ENCODE data around the gene KRT34. TPM values are rescaled to one million over a fixed set of nuclear protein-coding genes. Genes with fewer than 3 reads are reported as not detected.

The KRT34 gene
- total RNA-seq, 1 donor from 2014 or later, result not detected

DNA sequence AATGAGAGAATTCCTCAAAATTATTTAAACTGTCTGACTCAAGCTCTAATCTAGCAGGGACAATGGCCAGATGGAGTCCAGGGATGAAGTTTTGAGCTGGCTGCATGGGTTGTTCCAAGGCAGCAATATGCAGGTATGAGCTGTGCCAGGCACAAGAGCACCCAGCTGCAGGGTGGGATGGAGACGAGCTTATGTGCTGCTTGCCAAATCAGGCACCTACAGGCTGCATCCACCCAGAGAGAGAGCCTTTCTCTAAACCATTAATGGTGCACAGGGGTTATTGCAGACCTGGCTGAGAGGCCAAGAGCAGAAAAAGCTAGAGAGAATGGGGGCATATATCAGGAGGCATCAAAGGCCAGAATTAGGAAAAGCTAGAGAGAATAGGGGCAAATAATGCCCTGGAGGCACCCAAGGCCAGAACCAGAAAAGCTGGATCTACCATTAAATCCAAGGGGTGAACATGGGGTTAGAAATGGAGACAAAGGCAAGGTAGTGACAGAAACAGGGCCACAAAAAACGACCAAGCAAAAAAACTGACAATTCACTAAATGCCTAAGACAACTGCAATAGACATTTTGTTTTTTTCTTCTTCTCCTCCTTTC is 42.4 kb downstream of the KRT34 start:
- Histone ChIP-seq H4K20me1 (ENCODE audit: insufficient read depth, low read length) (no peaks in the 10 kb centered on the region), H3K4me3 (ENCODE audit: insufficient read depth, low read depth, low read length) (no peak overlapping the region), H3K27me3 (ENCODE audit: insufficient read depth, low read length) (no peaks in the 10 kb centered on the region), H3K79me2 (ENCODE audit: insufficient read depth, low read length) (no peaks in the 10 kb centered on the region), H3K9ac (ENCODE audit: low read length) (no peak overlapping the region), H3K36me3 (ENCODE audit: insufficient read depth, low read length) (no peaks in the 10 kb centered on the region), H3K27ac (ENCODE audit: low read depth, low read length) (no peak overlapping the region), H2AFZ (ENCODE audit: low read depth, low read length) (no peak overlapping the region), H3K4me1 (ENCODE audit: insufficient read depth, low read length) (no peaks in the 10 kb centered on the region), H3K9me3 (ENCODE audit: insufficient read depth, low read depth, low read length) (peaks cover 2% of the 10 kb centered on the region), H3K4me2 (ENCODE audit: low read length) (no peak overlapping the region)
- FAIRE-seq (no peak), DNase-seq (ENCODE audit: low read depth) (no peak)
- no peak overlapping the region for H3K4me3 Mint-ChIP-seq (ENCODE audit: unreplicated experiment)
- H3K27me3 Mint-ChIP-seq (ENCODE audit: low read depth, unreplicated experiment), result peaks cover 11% of the 10 kb centered on the region
- no peaks in the 10 kb centered on the region for H3K4me1 Mint-ChIP-seq (ENCODE audit: low read depth, unreplicated experiment)
- TF ChIP-seq, protein P1, sequence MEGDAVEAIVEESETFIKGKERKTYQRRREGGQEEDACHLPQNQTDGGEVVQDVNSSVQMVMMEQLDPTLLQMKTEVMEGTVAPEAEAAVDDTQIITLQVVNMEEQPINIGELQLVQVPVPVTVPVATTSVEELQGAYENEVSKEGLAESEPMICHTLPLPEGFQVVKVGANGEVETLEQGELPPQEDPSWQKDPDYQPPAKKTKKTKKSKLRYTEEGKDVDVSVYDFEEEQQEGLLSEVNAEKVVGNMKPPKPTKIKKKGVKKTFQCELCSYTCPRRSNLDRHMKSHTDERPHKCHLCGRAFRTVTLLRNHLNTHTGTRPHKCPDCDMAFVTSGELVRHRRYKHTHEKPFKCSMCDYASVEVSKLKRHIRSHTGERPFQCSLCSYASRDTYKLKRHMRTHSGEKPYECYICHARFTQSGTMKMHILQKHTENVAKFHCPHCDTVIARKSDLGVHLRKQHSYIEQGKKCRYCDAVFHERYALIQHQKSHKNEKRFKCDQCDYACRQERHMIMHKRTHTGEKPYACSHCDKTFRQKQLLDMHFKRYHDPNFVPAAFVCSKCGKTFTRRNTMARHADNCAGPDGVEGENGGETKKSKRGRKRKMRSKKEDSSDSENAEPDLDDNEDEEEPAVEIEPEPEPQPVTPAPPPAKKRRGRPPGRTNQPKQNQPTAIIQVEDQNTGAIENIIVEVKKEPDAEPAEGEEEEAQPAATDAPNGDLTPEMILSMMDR (IDR thresholded peaks at IDR 0.05; ENCODE audit: insufficient read depth, low read depth, low read length), result no peak
- no peak for TF ChIP-seq EZH2 (IDR thresholded peaks at IDR 0.05; ENCODE audit: insufficient read depth, low read length)
- H3K27ac Mint-ChIP-seq (ENCODE audit: unreplicated experiment), result no peak overlapping the region
- H3K9me3 Mint-ChIP-seq (ENCODE audit: unreplicated experiment), result peaks cover 11% of the 10 kb centered on the region
- H3K36me3 Mint-ChIP-seq (ENCODE audit: low read depth, unreplicated experiment), result no peaks in the 10 kb centered on the region

DNA sequence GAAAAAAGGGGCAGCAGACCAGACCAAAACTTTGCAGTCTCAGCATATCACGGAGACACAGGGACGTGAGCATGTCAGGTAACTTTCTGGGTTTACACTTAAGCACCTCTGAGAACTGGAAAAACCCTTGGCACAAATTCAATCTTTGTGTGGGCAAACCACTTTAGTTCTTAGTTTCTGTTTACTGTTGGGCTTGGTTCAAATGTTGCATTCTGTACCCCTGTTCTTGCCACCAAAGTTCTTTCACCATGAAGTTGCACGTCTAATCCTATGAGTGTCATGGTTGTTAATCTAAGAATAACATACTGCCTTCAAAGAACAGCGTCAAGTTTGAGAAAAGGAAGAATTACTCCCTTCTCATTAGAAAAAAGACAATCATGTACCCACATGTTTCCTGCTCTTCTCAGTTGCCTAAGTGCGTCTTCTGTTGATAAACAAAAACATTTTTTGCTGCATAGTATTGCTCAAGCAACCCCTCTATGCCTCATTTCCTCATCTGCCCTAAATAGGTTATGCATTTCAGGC is 43.1 kb downstream of the KRT34 start:
- FAIRE-seq (no peak), DNase-seq (ENCODE audit: low read depth) (no peak)
- Histone ChIP-seq H3K9me3 (ENCODE audit: insufficient read depth, low read depth, low read length) (peaks cover 2% of the 10 kb centered on the region), H3K9ac (ENCODE audit: low read length) (no peak overlapping the region), H4K20me1 (ENCODE audit: insufficient read depth, low read length) (no peaks in the 10 kb centered on the region), H3K4me2 (ENCODE audit: low read length) (no peak overlapping the region), H3K79me2 (ENCODE audit: insufficient read depth, low read length) (no peaks in the 10 kb centered on the region), H2AFZ (ENCODE audit: low read depth, low read length) (no peak overlapping the region), H3K27ac (ENCODE audit: low read depth, low read length) (no peak overlapping the region), H3K4me1 (ENCODE audit: insufficient read depth, low read length) (no peaks in the 10 kb centered on the region), H3K36me3 (ENCODE audit: insufficient read depth, low read length) (no peaks in the 10 kb centered on the region), H3K4me3 (ENCODE audit: insufficient read depth, low read depth, low read length) (no peak overlapping the region), H3K27me3 (ENCODE audit: insufficient read depth, low read length) (no peaks in the 10 kb centered on the region)
- no peaks in the 10 kb centered on the region for H3K4me1 Mint-ChIP-seq (ENCODE audit: low read depth, unreplicated experiment)
- peaks cover 11% of the 10 kb centered on the region for H3K9me3 Mint-ChIP-seq (ENCODE audit: unreplicated experiment)
- TF ChIP-seq, protein P1 (IDR thresholded peaks at IDR 0.05; ENCODE audit: insufficient read depth, low read depth, low read length), result no peak
- no peak for TF ChIP-seq EZH2 (IDR thresholded peaks at IDR 0.05; ENCODE audit: insufficient read depth, low read length)
- no peak overlapping the region for H3K27ac Mint-ChIP-seq (ENCODE audit: unreplicated experiment)
- H3K4me3 Mint-ChIP-seq (ENCODE audit: unreplicated experiment), result no peak overlapping the region
- peaks cover 12% of the 10 kb centered on the region for H3K27me3 Mint-ChIP-seq (ENCODE audit: low read depth, unreplicated experiment)
- H3K36me3 Mint-ChIP-seq (ENCODE audit: low read depth, unreplicated experiment), result no peaks in the 10 kb centered on the region

DNA sequence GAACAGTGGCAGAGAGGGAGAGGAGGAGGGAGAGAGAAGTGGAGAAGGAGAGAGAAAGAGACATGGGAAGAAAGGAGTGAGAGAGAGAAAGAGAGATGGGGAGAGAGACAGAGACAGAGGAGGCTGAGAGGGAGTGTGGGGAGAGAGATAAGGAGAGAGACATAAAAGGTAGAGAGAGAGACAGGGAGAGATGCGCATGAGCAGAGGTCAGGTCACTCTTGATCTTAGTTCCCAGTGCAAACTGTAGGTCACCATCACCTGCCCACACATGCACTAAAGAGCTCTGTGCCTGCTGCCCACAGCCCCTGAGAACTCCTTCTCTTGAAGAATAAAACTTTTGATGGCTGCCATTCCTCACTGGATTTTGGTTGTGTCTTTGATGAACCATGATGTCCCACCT is 46.4 kb downstream of the KRT34 start:
- no peaks in the 10 kb centered on the region for H3K4me1 ChIP-seq (ENCODE audit: insufficient read depth, low read length)
- H3K36me3 ChIP-seq (ENCODE audit: insufficient read depth, low read length), result no peaks in the 10 kb centered on the region
- H3K79me2 ChIP-seq (ENCODE audit: insufficient read depth, low read length), result no peaks in the 10 kb centered on the region
- no peak overlapping the region for H3K4me2 ChIP-seq (ENCODE audit: low read length)
- H3K27me3 ChIP-seq (ENCODE audit: insufficient read depth, low read length), result no peaks in the 10 kb centered on the region
- Mint-ChIP-seq H3K36me3 (ENCODE audit: low read depth, unreplicated experiment) (peaks cover 2% of the 10 kb centered on the region), H3K9me3 (ENCODE audit: unreplicated experiment) (no peaks in the 10 kb centered on the region), H3K27me3 (ENCODE audit: low read depth, unreplicated experiment) (peaks cover 24% of the 10 kb centered on the region), H3K4me3 (ENCODE audit: unreplicated experiment) (no peak overlapping the region), H3K27ac (ENCODE audit: unreplicated experiment) (no peak overlapping the region), H3K4me1 (ENCODE audit: low read depth, unreplicated experiment) (no peaks in the 10 kb centered on the region)
- no peak overlapping the region for H3K9ac ChIP-seq (ENCODE audit: low read length)
- H3K9me3 ChIP-seq (ENCODE audit: insufficient read depth, low read depth, low read length), result no peaks in the 10 kb centered on the region
- H2AFZ ChIP-seq (ENCODE audit: low read depth, low read length), result no peak overlapping the region
- H3K27ac ChIP-seq (ENCODE audit: low read depth, low read length), result no peak overlapping the region
- DNase-seq (ENCODE audit: low read depth) (no peak), FAIRE-seq (no peak)
- no peak for TF ChIP-seq EZH2 (IDR thresholded peaks at IDR 0.05; ENCODE audit: insufficient read depth, low read length)
- TF ChIP-seq, protein P1 (IDR thresholded peaks at IDR 0.05; ENCODE audit: insufficient read depth, low read depth, low read length), result no peak
- H4K20me1 ChIP-seq (ENCODE audit: insufficient read depth, low read length), result no peaks in the 10 kb centered on the region
- no peak overlapping the region for H3K4me3 ChIP-seq (ENCODE audit: insufficient read depth, low read depth, low read length)

All from astrocyte (in vitro differentiated cells and primary cell).